Loucy (cell line): Measurements from ENCODE around the gene USP5.

ENCODE experiments used
- EZH2phosphoT487 ChIP-seq: fragments of 200-600 bp; IDR thresholded peaks from 2 replicates; pipeline ENCODE4 v1.6.1; 2018; ENCODE audit warnings: antibody characterized with exemption, mild to moderate bottlenecking, moderate library complexity, borderline replicate concordance
- TF ChIP-seq, protein P1 (sequence below): fragments of 200-600 bp; sonication (generic); conservative IDR thresholded peaks from 2 replicates; pipeline ENCODE4 v1.5.1; 2014; ENCODE audit warnings: mild to moderate bottlenecking, antibody characterized with exemption, low read length

DNA sequence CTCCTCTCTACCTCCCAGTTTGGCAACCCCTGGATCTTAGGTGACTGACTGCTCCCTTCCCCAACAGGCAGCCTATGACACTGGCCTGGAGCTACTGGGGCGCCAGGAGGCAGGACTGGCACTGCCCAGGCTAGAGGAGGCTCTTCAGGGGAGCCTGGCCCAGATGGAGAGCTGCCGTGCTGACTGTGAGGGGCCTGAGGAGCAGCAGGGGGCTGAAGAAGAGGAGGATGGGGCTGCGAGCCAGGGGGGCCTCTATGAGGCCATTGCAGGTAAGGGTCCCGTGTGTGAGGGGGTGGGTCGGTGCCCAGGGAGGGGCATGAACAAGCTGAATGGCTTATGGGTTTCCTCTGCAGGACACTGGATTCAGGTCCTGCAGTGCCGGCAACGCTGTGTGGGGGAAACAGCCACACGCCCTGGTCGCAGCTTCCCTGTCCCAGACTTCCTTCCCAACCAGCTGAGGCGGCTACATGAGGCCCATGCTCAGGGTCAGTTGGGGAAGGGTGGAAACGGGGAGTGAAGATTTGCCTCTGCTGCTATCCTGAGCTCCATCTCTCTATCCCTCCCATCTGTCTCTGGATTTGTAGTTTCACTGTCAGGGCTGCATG, 21.6 kb upstream of the USP5 start:
- TF ChIP-seq, protein P1, sequence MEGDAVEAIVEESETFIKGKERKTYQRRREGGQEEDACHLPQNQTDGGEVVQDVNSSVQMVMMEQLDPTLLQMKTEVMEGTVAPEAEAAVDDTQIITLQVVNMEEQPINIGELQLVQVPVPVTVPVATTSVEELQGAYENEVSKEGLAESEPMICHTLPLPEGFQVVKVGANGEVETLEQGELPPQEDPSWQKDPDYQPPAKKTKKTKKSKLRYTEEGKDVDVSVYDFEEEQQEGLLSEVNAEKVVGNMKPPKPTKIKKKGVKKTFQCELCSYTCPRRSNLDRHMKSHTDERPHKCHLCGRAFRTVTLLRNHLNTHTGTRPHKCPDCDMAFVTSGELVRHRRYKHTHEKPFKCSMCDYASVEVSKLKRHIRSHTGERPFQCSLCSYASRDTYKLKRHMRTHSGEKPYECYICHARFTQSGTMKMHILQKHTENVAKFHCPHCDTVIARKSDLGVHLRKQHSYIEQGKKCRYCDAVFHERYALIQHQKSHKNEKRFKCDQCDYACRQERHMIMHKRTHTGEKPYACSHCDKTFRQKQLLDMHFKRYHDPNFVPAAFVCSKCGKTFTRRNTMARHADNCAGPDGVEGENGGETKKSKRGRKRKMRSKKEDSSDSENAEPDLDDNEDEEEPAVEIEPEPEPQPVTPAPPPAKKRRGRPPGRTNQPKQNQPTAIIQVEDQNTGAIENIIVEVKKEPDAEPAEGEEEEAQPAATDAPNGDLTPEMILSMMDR = no peak
- TF ChIP-seq EZH2phosphoT487 = no peak
